H1 (cell line): ENCODE data around the gene KLHL29. TPM values are rescaled to one million over a fixed set of nuclear protein-coding genes. Genes with fewer than 3 reads are reported as not detected.

Experiments
- CBX5 ChIP-seq: fragments of 300-800, 300-1000 bp; sonication (generic); IDR thresholded peaks from 2 replicates; pipeline ENCODE4 v1.7.1; 2016; ENCODE audit warnings: antibody characterized with exemption, low read length, low read depth
- NRF1 ChIP-seq: IDR thresholded peaks from 2 replicates; pipeline ENCODE4 v1.6.1; 2011; ENCODE audit warnings: mild to moderate bottlenecking, low read depth, low read length, improper control_type of control experiment
- RBBP5 ChIP-seq: IDR thresholded peaks from 2 replicates; pipeline ENCODE4 v1.7.1; 2012; ENCODE audit warnings: low read depth, mild to moderate bottlenecking, inconsistent platforms, low read length, moderate library complexity, borderline replicate concordance
- RFX5 ChIP-seq: IDR thresholded peaks from 2 replicates; pipeline ENCODE4 v1.6.1; 2011; ENCODE audit warnings: low read depth, low read length, improper control_type of control experiment, borderline replicate concordance
- polyA plus RNA-seq, 7 experiments: library from polyadenylated mRNA; depleted of rRNA in 3 of 7; stranded (reverse) in 5 of 7; unstranded in 2 of 7; fragments of >200 nt in 5 of 7; fragments of 200-250 nt in 2 of 7; gene quantifications; 1 replicate in 5 of 7; 2 replicates in 1 of 7; 4 replicates in 1 of 7; pipeline versions ENCODE4 v1.2.1 to v1.2.3, GENCODE V29; 2011 to 2013; ENCODE audit warnings: missing spikeins in 2 of 7, mixed read lengths in 2 of 7
- total RNA-seq: library from RNA; stranded (reverse); fragmentation: NEBNext Ultra II Directional; extraction: Animal tissue kit (Norgen Biotek cat#: 25700); gene quantifications from 2 replicates; pipeline ENCODE4 v1.2.1, GENCODE V29; 2021

KLHL29 gene
- total and polyA plus RNA-seq, 2 of the 8 experiments (the other 6 are each of a cell fraction or from before 2014, with no cell fraction given) = 1.1 to 4.7 TPM

DNA sequence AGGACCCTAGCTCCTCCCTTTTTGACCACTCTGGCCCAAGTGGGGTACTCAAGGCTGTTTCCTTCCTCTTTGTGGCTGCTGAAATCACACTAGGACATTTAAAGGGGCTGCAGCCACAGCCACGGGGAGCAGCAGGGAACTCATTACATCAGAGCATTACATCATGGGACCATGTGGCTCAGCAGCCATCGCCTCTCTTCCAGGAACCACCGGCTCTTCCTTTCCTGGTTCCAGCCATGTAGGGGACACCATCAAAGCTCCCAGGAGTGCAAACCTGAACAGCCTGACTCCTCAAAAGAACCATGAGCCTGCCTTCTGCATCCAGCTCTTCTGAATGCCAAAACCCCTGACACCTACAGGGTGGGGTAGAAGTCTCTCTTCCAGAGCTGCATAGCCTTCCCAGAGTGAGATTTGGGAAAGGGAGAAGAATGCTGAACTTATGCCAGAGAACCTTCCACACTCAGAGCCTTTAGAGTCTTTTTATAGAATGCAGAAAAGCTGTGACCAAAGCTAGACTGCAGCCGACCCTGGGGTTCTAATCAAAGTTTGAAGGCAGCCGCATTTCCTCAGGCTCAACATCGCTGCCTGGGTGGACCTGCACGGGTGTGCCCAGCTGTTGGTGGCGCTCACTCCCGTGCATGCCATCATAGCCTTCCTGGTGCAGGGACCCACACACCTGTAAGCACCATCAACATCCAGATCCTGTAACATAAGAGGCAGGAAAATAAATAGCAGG, 121.7 kb downstream of the KLHL29 start (continued):
- no peak for TF ChIP-seq CBX5
- TF ChIP-seq RBBP5 = no peak
- no peak for TF ChIP-seq RFX5
- no peak for TF ChIP-seq NRF1
- TF ChIP-seq, all 59 proteins: peak for 0
